ENCODE measurements around the gene ERGIC2.
"Not testable (repeated sequence)": the region's sequence is repeated elsewhere in the genome, so short reads cannot be mapped to it uniquely, and the experiment has no call there.

Gene ERGIC2

GRCh38 chr12:29389295-29389919 is 8.4 kb upstream of the ERGIC2 start:
- no peak overlapping the region for H4K12ac ChIP-seq (ENCODE audit: low read depth, low read length)
- no peak overlapping the region for H3K4ac ChIP-seq (ENCODE audit: low read depth, low read length)
- no peaks in the 10 kb centered on the region for H3K79me1 ChIP-seq (ENCODE audit: low read length)
- no peak overlapping the region for H4K91ac ChIP-seq (ENCODE audit: low read depth, low read length)
- no peak overlapping the region for H3K18ac ChIP-seq (ENCODE audit: low read length)
- no peak for DNase-seq
- no peaks in the 10 kb centered on the region for H3K9me3 ChIP-seq (ENCODE audit: insufficient read depth, low read depth, low read length)
- no peak overlapping the region for H4K8ac ChIP-seq (ENCODE audit: low read depth, low read length)
- H2BK120ac ChIP-seq (ENCODE audit: insufficient read depth, low read length, poor library complexity) = no peak overlapping the region
- H3K23ac ChIP-seq (ENCODE audit: low read length) = no peak overlapping the region
- H3K27me3 ChIP-seq (ENCODE audit: insufficient read depth, low read length) = no peaks in the 10 kb centered on the region
- H2AFZ ChIP-seq (ENCODE audit: insufficient read depth, low read length, poor library complexity) = no peak overlapping the region
- H3K79me2 ChIP-seq (ENCODE audit: control insufficient read depth, insufficient read depth, low read length, poor library complexity) = no peaks in the 10 kb centered on the region
- no peak overlapping the region for H3K27ac ChIP-seq (ENCODE audit: low read depth, low read length)
- H3K4me1 ChIP-seq (ENCODE audit: control insufficient read depth in 1 of 2, insufficient read depth in 2 of 2, low read length in 2 of 2) = no peaks in the 10 kb centered on the region
- WGBS (ENCODE audit: extremely low coverage, insufficient coverage, insufficient read length) = no CpG with 5 or more reads among the region's 65 CpGs
- H3K4me2 ChIP-seq (ENCODE audit: low read length) = no peak overlapping the region
- no peak overlapping the region for H3K9ac ChIP-seq (ENCODE audit: low read length)
- no peak overlapping the region for H2AK5ac ChIP-seq (ENCODE audit: low read length)
- H2BK12ac ChIP-seq (ENCODE audit: low read length) = no peak overlapping the region
- no peak overlapping the region for H2BK5ac ChIP-seq (ENCODE audit: low read depth, low read length, poor library complexity)
- H3K36me3 ChIP-seq (ENCODE audit: control insufficient read depth in 1 of 2, insufficient read depth in 2 of 2, low read length in 2 of 2) = no peaks in the 10 kb centered on the region
- no peak overlapping the region for H3K4me3 ChIP-seq (ENCODE audit: low read depth, low read length)
- H3K14ac ChIP-seq (ENCODE audit: low read length) = no peak overlapping the region

DNA sequence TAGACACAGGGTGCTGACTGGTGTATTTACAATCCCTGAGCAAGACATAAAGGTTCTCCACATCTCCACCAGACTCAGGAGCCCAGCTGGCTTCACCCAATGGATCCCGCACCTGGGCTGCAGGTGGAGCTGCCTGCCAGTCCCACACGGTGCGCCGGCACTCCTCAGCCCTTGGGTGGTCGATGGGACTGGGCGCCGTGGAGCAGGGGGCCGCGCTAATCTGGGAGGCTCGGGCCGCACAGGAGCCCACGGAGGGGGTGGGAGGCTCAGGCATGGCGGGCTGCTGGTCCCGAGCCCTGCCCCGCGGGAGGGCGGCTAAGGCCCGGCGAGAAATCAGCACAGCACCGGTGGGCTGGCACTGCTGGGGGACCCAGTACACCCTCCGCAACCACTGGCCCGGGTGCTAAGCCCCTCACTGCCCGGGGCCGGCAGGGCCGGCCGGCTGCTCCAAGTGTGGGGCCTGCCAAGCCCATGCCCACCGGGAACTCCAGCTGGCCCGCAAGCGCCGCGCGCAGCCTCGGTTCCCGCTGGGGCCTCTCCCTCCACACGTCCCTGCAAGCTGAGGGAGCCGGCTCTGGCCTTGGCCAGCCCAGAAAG is 5.2 kb upstream of the ERGIC2 start:
- not testable (repeated sequence) for H3K14ac ChIP-seq (ENCODE audit: low read length); H4K8ac ChIP-seq (ENCODE audit: low read depth, low read length); H2BK120ac ChIP-seq (ENCODE audit: insufficient read depth, low read length, poor library complexity); H4K12ac ChIP-seq (ENCODE audit: low read depth, low read length); H3K79me1 ChIP-seq (ENCODE audit: low read length); H2BK12ac ChIP-seq (ENCODE audit: low read length); H3K4me1 ChIP-seq (ENCODE audit: control insufficient read depth in 1 of 2, insufficient read depth in 2 of 2, low read length in 2 of 2); H2BK5ac ChIP-seq (ENCODE audit: low read depth, low read length, poor library complexity); H3K9ac ChIP-seq (ENCODE audit: low read length); H3K36me3 ChIP-seq (ENCODE audit: control insufficient read depth in 1 of 2, insufficient read depth in 2 of 2, low read length in 2 of 2); H3K9me3 ChIP-seq (ENCODE audit: insufficient read depth, low read depth, low read length); H2AK5ac ChIP-seq (ENCODE audit: low read length); H3K27me3 ChIP-seq (ENCODE audit: insufficient read depth, low read length); H3K4me2 ChIP-seq (ENCODE audit: low read length); H2AFZ ChIP-seq (ENCODE audit: insufficient read depth, low read length, poor library complexity); H3K4me3 ChIP-seq (ENCODE audit: low read depth, low read length); DNase-seq; H3K4ac ChIP-seq (ENCODE audit: low read depth, low read length); H4K91ac ChIP-seq (ENCODE audit: low read depth, low read length); H3K79me2 ChIP-seq (ENCODE audit: control insufficient read depth, insufficient read depth, low read length, poor library complexity); H3K27ac ChIP-seq (ENCODE audit: low read depth, low read length); H3K18ac ChIP-seq (ENCODE audit: low read length); H3K23ac ChIP-seq (ENCODE audit: low read length)
- no CpG with 5 or more reads among the region's 36 CpGs for WGBS (ENCODE audit: extremely low coverage, insufficient coverage, insufficient read length)

DNA sequence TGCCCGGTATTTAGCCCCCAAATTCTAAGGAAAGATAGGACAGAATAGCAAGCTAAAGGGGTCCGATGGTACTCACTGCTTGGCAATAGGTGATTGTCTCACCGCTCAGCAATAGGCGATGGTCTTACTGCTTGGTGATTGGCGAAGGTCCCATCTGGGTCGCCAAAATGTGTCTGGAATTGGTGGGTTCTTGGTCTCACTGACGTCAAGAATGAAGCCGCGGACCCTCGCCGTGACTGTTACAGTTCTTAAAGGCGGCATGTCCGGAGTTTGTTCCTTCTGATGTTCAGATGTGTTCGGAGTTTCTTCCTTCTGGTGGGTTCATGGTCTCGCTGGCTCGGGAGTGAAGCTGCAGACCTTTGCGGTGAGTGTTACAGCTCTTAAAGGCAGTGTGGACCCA is 4.2 kb upstream of the ERGIC2 start:
- not testable (repeated sequence) for H4K8ac ChIP-seq (ENCODE audit: low read depth, low read length); H3K14ac ChIP-seq (ENCODE audit: low read length); H2AFZ ChIP-seq (ENCODE audit: insufficient read depth, low read length, poor library complexity); H3K36me3 ChIP-seq (ENCODE audit: control insufficient read depth in 1 of 2, insufficient read depth in 2 of 2, low read length in 2 of 2); H3K4me2 ChIP-seq (ENCODE audit: low read length); H3K27me3 ChIP-seq (ENCODE audit: insufficient read depth, low read length); H3K4me1 ChIP-seq (ENCODE audit: control insufficient read depth in 1 of 2, insufficient read depth in 2 of 2, low read length in 2 of 2); H3K9ac ChIP-seq (ENCODE audit: low read length); H3K18ac ChIP-seq (ENCODE audit: low read length); H3K27ac ChIP-seq (ENCODE audit: low read depth, low read length); H2BK120ac ChIP-seq (ENCODE audit: insufficient read depth, low read length, poor library complexity); H4K91ac ChIP-seq (ENCODE audit: low read depth, low read length); H2BK5ac ChIP-seq (ENCODE audit: low read depth, low read length, poor library complexity); H3K4ac ChIP-seq (ENCODE audit: low read depth, low read length); H3K4me3 ChIP-seq (ENCODE audit: low read depth, low read length); H3K9me3 ChIP-seq (ENCODE audit: insufficient read depth, low read depth, low read length); H2BK12ac ChIP-seq (ENCODE audit: low read length); H3K23ac ChIP-seq (ENCODE audit: low read length); H2AK5ac ChIP-seq (ENCODE audit: low read length); H4K12ac ChIP-seq (ENCODE audit: low read depth, low read length); DNase-seq; H3K79me1 ChIP-seq (ENCODE audit: low read length); H3K79me2 ChIP-seq (ENCODE audit: control insufficient read depth, insufficient read depth, low read length, poor library complexity)
- no CpG with 5 or more reads among the region's 17 CpGs for WGBS (ENCODE audit: extremely low coverage, insufficient coverage, insufficient read length)

DNA sequence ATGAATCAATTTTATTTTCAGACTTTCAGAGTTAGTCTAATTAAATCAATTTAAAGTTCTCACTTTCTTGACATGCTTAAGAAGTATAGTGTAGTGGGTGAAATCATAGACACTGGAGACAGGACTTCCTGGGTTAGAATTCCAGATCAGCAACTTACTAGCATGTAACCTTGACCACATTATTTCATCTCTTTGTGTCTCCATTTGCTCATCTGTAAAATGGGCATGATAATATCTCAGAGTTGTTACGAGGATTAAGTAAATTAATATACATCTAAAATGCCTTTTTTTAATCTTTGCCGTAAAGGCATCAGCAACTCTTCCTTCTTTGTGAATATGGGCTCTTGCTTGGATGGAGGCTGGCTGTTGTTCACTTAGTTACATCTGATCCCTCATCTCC is 1.3 kb upstream of the ERGIC2 start:
- no peak overlapping the region for H4K8ac ChIP-seq (ENCODE audit: low read depth, low read length)
- H3K4me2 ChIP-seq (ENCODE audit: low read length) = no peak overlapping the region
- no peak for DNase-seq
- no peak overlapping the region for H3K14ac ChIP-seq (ENCODE audit: low read length)
- no peak overlapping the region for H2BK12ac ChIP-seq (ENCODE audit: low read length)
- no peak overlapping the region for H3K9ac ChIP-seq (ENCODE audit: low read length)
- H3K4me1 ChIP-seq (ENCODE audit: control insufficient read depth in 1 of 2, insufficient read depth in 2 of 2, low read length in 2 of 2) = no peaks in the 10 kb centered on the region
- no peak overlapping the region for H3K23ac ChIP-seq (ENCODE audit: low read length)
- no peak overlapping the region for H2BK5ac ChIP-seq (ENCODE audit: low read depth, low read length, poor library complexity)
- H3K9me3 ChIP-seq (ENCODE audit: insufficient read depth, low read depth, low read length) = no peaks in the 10 kb centered on the region
- H3K36me3 ChIP-seq (ENCODE audit: control insufficient read depth in 1 of 2, insufficient read depth in 2 of 2, low read length in 2 of 2) = no peaks in the 10 kb centered on the region
- peaks cover 5% of the 10 kb centered on the region for H3K79me1 ChIP-seq (ENCODE audit: low read length)
- H3K27ac ChIP-seq (ENCODE audit: low read depth, low read length) = no peak overlapping the region
- H4K12ac ChIP-seq (ENCODE audit: low read depth, low read length) = no peak overlapping the region
- no peaks in the 10 kb centered on the region for H3K27me3 ChIP-seq (ENCODE audit: insufficient read depth, low read length)
- peaks cover 4% of the 10 kb centered on the region for H3K79me2 ChIP-seq (ENCODE audit: control insufficient read depth, insufficient read depth, low read length, poor library complexity)
- no peak overlapping the region for H2AK5ac ChIP-seq (ENCODE audit: low read length)
- H4K91ac ChIP-seq (ENCODE audit: low read depth, low read length) = no peak overlapping the region
- no CpG with 5 or more reads among the region's 2 CpGs for WGBS (ENCODE audit: extremely low coverage, insufficient coverage, insufficient read length)
- no peak overlapping the region for H2AFZ ChIP-seq (ENCODE audit: insufficient read depth, low read length, poor library complexity)
- no peak overlapping the region for H3K4me3 ChIP-seq (ENCODE audit: low read depth, low read length)
- H3K18ac ChIP-seq (ENCODE audit: low read length) = no peak overlapping the region
- H3K4ac ChIP-seq (ENCODE audit: low read depth, low read length) = no peak overlapping the region
- H2BK120ac ChIP-seq (ENCODE audit: insufficient read depth, low read length, poor library complexity) = no peak overlapping the region
